CD14-positive monocyte (primary cell): Measurements from ENCODE around the gene ZNF385C. TPM values are rescaled to one million over a fixed set of nuclear protein-coding genes. Genes with fewer than 3 reads are reported as not detected.

Experiments
- DNase-seq, 3 donors: peaks; one replicate each; pipeline ENCODE4 v3.0.0-alpha.2; 2011 to 2022
- H2AFZ ChIP-seq: 2 replicates; pipeline ENCODE4 v1.6.0; 2012; ENCODE audit warnings: mild to moderate bottlenecking, low read depth, low read length, inconsistent platforms; ENCODE audit not compliant: insufficient read depth, poor library complexity, severe bottlenecking
- H3K27ac ChIP-seq, 2 donors: 1 replicate in 1 of 2; 2 replicates in 1 of 2; pipeline ENCODE4 v1.5.1; 2012 to 2013; ENCODE audit warnings: low read length in 2 of 2, control low read depth in 1 of 2, inconsistent platforms in 1 of 2, low read depth in 1 of 2, mild to moderate bottlenecking in 1 of 2
- H3K27me3 ChIP-seq, 2 donors: one replicate each; pipeline versions ENCODE4 v1.6.0 to v1.6.1; 2011 to 2013; ENCODE audit warnings: low read length in 2 of 2; ENCODE audit not compliant: control insufficient read depth in 2 of 2, insufficient read depth in 2 of 2
- H3K36me3 ChIP-seq, 2 donors: replicated peaks in 1 of 2; 1 replicate in 1 of 2; 2 replicates in 1 of 2; pipeline versions ENCODE4 v1.5.1 to v1.6.1; 2012 to 2013; ENCODE audit warnings: low read length in 2 of 2, control low read depth in 1 of 2, inconsistent platforms in 1 of 2, mild to moderate bottlenecking in 1 of 2; ENCODE audit not compliant: insufficient read depth in 2 of 2, control insufficient read depth in 1 of 2
- H3K4me1 ChIP-seq, 2 donors: 1 replicate in 1 of 2; 2 replicates in 1 of 2; pipeline versions ENCODE4 v1.5.1 to v1.6.1; 2012 to 2013; ENCODE audit warnings: low read length in 2 of 2, control low read depth in 1 of 2, inconsistent platforms in 1 of 2, mild to moderate bottlenecking in 1 of 2, moderate library complexity in 1 of 2; ENCODE audit not compliant: insufficient read depth in 2 of 2, control insufficient read depth in 1 of 2
- H3K4me2 ChIP-seq: replicated peaks from 2 replicates; pipeline ENCODE3; 2012; ENCODE audit warnings: low read length, moderate library complexity, mild to moderate bottlenecking; ENCODE audit not compliant: poor library complexity, severe bottlenecking; ENCODE audit errors: extremely low read depth
- H3K4me3 ChIP-seq, 3 experiments: fragments of 200-600 bp in 1 of 3; sonication (generic) in 1 of 3; replicated peaks in 1 of 3; 1 replicate in 2 of 3; 2 replicates in 1 of 3; pipeline ENCODE4 v1.5.1; 2011 to 2013; ENCODE audit warnings: low read length in 3 of 3, mild to moderate bottlenecking in 3 of 3, control low read depth in 2 of 3, low read depth in 2 of 3, inconsistent platforms in 1 of 3, moderate library complexity in 1 of 3
- H3K79me2 ChIP-seq: 2 replicates; pipeline ENCODE4 v1.6.0; 2012; ENCODE audit warnings: mild to moderate bottlenecking, control low read depth, inconsistent platforms, low read length, moderate library complexity; ENCODE audit not compliant: insufficient read depth
- H3K9ac ChIP-seq: 2 replicates; pipeline ENCODE4 v1.6.0; 2017; ENCODE audit warnings: low read length, mild to moderate bottlenecking; ENCODE audit not compliant: insufficient read depth, poor library complexity, severe bottlenecking
- H3K9me3 ChIP-seq, 2 donors: replicated peaks in 1 of 2; 1 replicate in 1 of 2; 2 replicates in 1 of 2; pipeline versions ENCODE4 v1.5.1 to v1.6.1; 2012 to 2013; ENCODE audit warnings: low read length in 2 of 2, control low read depth in 1 of 2; ENCODE audit not compliant: control insufficient read depth in 1 of 2, insufficient read depth in 1 of 2
- H4K20me1 ChIP-seq: 2 replicates; pipeline ENCODE4 v1.6.0; 2012; ENCODE audit warnings: mild to moderate bottlenecking, low read length, control low read depth, moderate library complexity; ENCODE audit not compliant: insufficient read depth
- H3K27ac Mint-ChIP-seq, 7 donors: one replicate each; pipeline ENCODE4 v1.8.0; 2020; ENCODE audit warnings: mild to moderate bottlenecking in 7 of 7, mixed read lengths in 7 of 7, moderate library complexity in 6 of 7, inconsistent platforms in 2 of 7
- H3K27me3 Mint-ChIP-seq, 3 donors: one replicate each; pipeline ENCODE4 v1.8.0; 2021 to 2022; ENCODE audit warnings: low read depth in 3 of 3, mild to moderate bottlenecking in 3 of 3, mixed read lengths in 3 of 3, moderate library complexity in 3 of 3, inconsistent platforms in 1 of 3
- H3K36me3 Mint-ChIP-seq, 2 donors: one replicate each; pipeline ENCODE4 v1.8.0; 2020; ENCODE audit warnings: mixed read lengths in 2 of 2, inconsistent platforms in 1 of 2, mild to moderate bottlenecking in 1 of 2
- H3K4me1 Mint-ChIP-seq: one replicate; pipeline ENCODE4 v1.8.0; 2020; ENCODE audit warnings: mild to moderate bottlenecking, mixed read lengths
- H3K4me3 Mint-ChIP-seq, 2 donors: one replicate each; pipeline ENCODE4 v1.8.0; 2020; ENCODE audit warnings: mild to moderate bottlenecking in 2 of 2, mixed read lengths in 2 of 2, moderate library complexity in 1 of 2
- H3K9me3 Mint-ChIP-seq, 7 donors: one replicate each; pipeline ENCODE4 v1.8.0; 2020 to 2022; ENCODE audit warnings: mixed read lengths in 7 of 7, mild to moderate bottlenecking in 6 of 7, moderate library complexity in 6 of 7, inconsistent platforms in 2 of 7
- CTCF ChIP-seq: fragments of 200-600 bp; IDR thresholded peaks from one replicate; pipeline ENCODE4 v1.8.0; 2022; ENCODE audit warnings: antibody characterized with exemption, mild to moderate bottlenecking
- WGBS: methylation state at CpG from one replicate; pipeline ENCODE4 v1.1.5; 2013; ENCODE audit warnings: missing lambda C conversion rate; ENCODE audit not compliant: insufficient coverage; 5-methylcytosine and 5-hydroxymethylcytosine counted together
- intact Hi-C, 2 donors: fragments of 100-400 bp; cut with micrococcal nuclease; formaldehyde crosslinking; loops; one replicate each; pipeline versions ENCODE4 v1.15.0 to v1.15.1; 2023
- polyA plus RNA-seq, 3 donors: library from polyadenylated mRNA; depleted of rRNA in 1 of 3; unstranded in 2 of 3; stranded (reverse) in 1 of 3; fragments of 300-500 nt in 2 of 3; fragments of >200 nt in 1 of 3; fragmentation: Illumina TruSeq in 2 of 3; gene quantifications; 1 replicate in 2 of 3; 2 replicates in 1 of 3; pipeline ENCODE4 v1.2.3, GENCODE V29; 2012 to 2021

The ZNF385C gene
- polyA plus RNA-seq, 3 donors, result 0.09 to 0.55 TPM; not detected in 1

GRCh38 chr17:42120161-42120769 lies 22.0 kb upstream of the ZNF385C start:
- Mint-ChIP-seq H3K27me3 (no peaks in the 10 kb centered on the region), H3K9me3 (no peaks in the 10 kb centered on the region), H3K36me3 (peaks cover 25 to 38% of the 10 kb centered on the region in 2 donors), H3K27ac (no peak overlapping the region), H3K4me3 (peak overlapping the region in 1 of 2 donors; percentile 54), H3K4me1 (peaks cover 27% of the 10 kb centered on the region)
- H3K4me1 ChIP-seq, result peaks cover 9 to 16% of the 10 kb centered on the region in 2 donors
- TF ChIP-seq CTCF, result no peak
- H3K27me3 ChIP-seq, result no peaks in the 10 kb centered on the region
- H3K36me3 ChIP-seq, result peaks cover 12% of the 10 kb centered on the region in 2 donors
- H3K27ac ChIP-seq, result no peak overlapping the region
- no peaks in the 10 kb centered on the region for H3K9me3 ChIP-seq
- peak overlapping the region; percentile 94 for H3K4me2 ChIP-seq
- no peak for DNase-seq
- intact Hi-C loops, result no loop called here
- H2AFZ ChIP-seq, result peak overlapping the region; percentile 87
- 38% methylated on average over 3 of the region's 7 CpGs for WGBS
- H4K20me1 ChIP-seq, result peaks cover 6% of the 10 kb centered on the region
- H3K79me2 ChIP-seq, result no peaks in the 10 kb centered on the region
- no peak overlapping the region for H3K9ac ChIP-seq
- H3K4me3 ChIP-seq, result peak overlapping the region in 1 of 3 experiments; percentile 78

GRCh38 chr17:42119301-42119700 lies 21.0 kb upstream of the ZNF385C start:
- no peak overlapping the region for H2AFZ ChIP-seq
- Mint-ChIP-seq H3K4me1 (peaks cover 27% of the 10 kb centered on the region), H3K9me3 (no peaks in the 10 kb centered on the region), H3K27ac (no peak overlapping the region), H3K36me3 (peaks cover 22 to 35% of the 10 kb centered on the region in 2 donors), H3K27me3 (no peaks in the 10 kb centered on the region), H3K4me3 (no peak overlapping the region)
- H3K9me3 ChIP-seq, result no peaks in the 10 kb centered on the region
- H3K9ac ChIP-seq, result no peak overlapping the region
- DNase-seq, result no peak
- H3K4me3 ChIP-seq, result no peak overlapping the region
- 96% methylated on average over 11 of the region's 18 CpGs for WGBS
- peaks cover 9 to 16% of the 10 kb centered on the region in 2 donors for H3K4me1 ChIP-seq
- peaks cover 2 to 8% of the 10 kb centered on the region in 2 donors for H3K36me3 ChIP-seq
- H4K20me1 ChIP-seq, result no peaks in the 10 kb centered on the region
- H3K27me3 ChIP-seq, result no peaks in the 10 kb centered on the region
- no peak overlapping the region for H3K27ac ChIP-seq
- no peak overlapping the region for H3K4me2 ChIP-seq
- no peaks in the 10 kb centered on the region for H3K79me2 ChIP-seq
- intact Hi-C loops, result loop anchor here in 1 of 2 donors (5.0 kb wide), 1 partner anchor 92 kb away; no protein-coding TSS in a partner anchor
- TF ChIP-seq CTCF, result no peak
